K562 (cell line): Measurements from ENCODE around the gene NRXN3. TPM values are rescaled to one million over a fixed set of nuclear protein-coding genes. Genes with fewer than 3 reads are reported as not detected.

Experiments
- AFF4 ChIP-seq: sonication (generic); formaldehyde crosslinking; IDR thresholded peaks from 2 replicates; pipeline ENCODE4 v1.8.0; 2023; ENCODE audit warnings: mild to moderate bottlenecking, missing genetic modification reagents
- CBX5 ChIP-seq: IDR thresholded peaks from 2 replicates; pipeline ENCODE4 v1.6.1; 2014; ENCODE audit warnings: low read depth, borderline replicate concordance
- FOXP4 ChIP-seq: sonication (generic); formaldehyde crosslinking; IDR thresholded peaks from 2 replicates; pipeline ENCODE4 v1.8.0; 2022; ENCODE audit warnings: mild to moderate bottlenecking, missing genetic modification reagents, borderline replicate concordance
- HMG20B ChIP-seq: fragments of 250-450 bp; sonication (Bioruptor Pico); IDR thresholded peaks from 2 replicates; pipeline ENCODE4 v1.5.0; 2021; ENCODE audit warnings: mild to moderate bottlenecking
- REST ChIP-seq, 2 experiments: fragments of 450-650 bp; formaldehyde crosslinking in 1 of 2; IDR thresholded peaks; 2 replicates each; pipeline versions ENCODE4 v1.4.0 to v1.6.1; 2014 to 2020; ENCODE audit warnings: mild to moderate bottlenecking in 2 of 2, borderline replicate concordance in 1 of 2, low read depth in 1 of 2
- RFX7 ChIP-seq: fragments of 250-450 bp; sonication (Bioruptor Pico); IDR thresholded peaks from 2 replicates; pipeline ENCODE4 v1.5.1; 2021; ENCODE audit warnings: mild to moderate bottlenecking
- SLC30A9 ChIP-seq: fragments of 250-450 bp; sonication (Bioruptor Pico); IDR thresholded peaks from 2 replicates; pipeline ENCODE4 v1.8.0; 2022; ENCODE audit warnings: mild to moderate bottlenecking, moderate library complexity
- polyA plus RNA-seq, 8 experiments: library from polyadenylated mRNA; depleted of rRNA in 4 of 8; stranded (reverse) in 5 of 8; unstranded in 3 of 8; fragments of >200 nt; fragmentation: Nextera tagmentation in 2 of 8; fragmentation: Illumina TruSeq in 1 of 8; extraction: Ambion mirVana in 2 of 8; extraction: Trizol in 1 of 8; gene quantifications; 2 replicates each; pipeline versions ENCODE4 v1.2.1 to v1.2.3, GENCODE V29; 2011 to 2014; ENCODE audit warnings: inconsistent platforms in 1 of 8, missing spikeins in 1 of 8
- total RNA-seq, 7 experiments: library from RNA; depleted of rRNA in 6 of 7; stranded (reverse); fragments of >200 nt in 6 of 7; fragmentation: Illumina TruSeq in 2 of 7; extraction: Trizol in 2 of 7; gene quantifications; 2 replicates each; pipeline versions ENCODE4 v1.2.1 to v1.2.3, GENCODE V29; 2011 to 2021; ENCODE audit warnings: low replicate concordance in 1 of 7

NRXN3 gene
- total and polyA plus RNA-seq, 9 of the 15 experiments (the other 6 are each of a cell fraction or from before 2014, with no cell fraction given), result 0.09 TPM; not detected in 8

GRCh38 chr14:78184157-78184556 is 14.0 kb downstream of the NRXN3 start (continued):
- TF ChIP-seq AFF4 (CRISPR knock-in tag), result no peak
- TF ChIP-seq CBX5, result no peak
- TF ChIP-seq FOXP4 (CRISPR knock-in tag), result no peak
- TF ChIP-seq RFX7 (CRISPR knock-in tag), result no peak
- no peak for TF ChIP-seq SLC30A9 (CRISPR knock-in tag)
- no peak for TF ChIP-seq REST (IDR thresholded peaks at IDR 0.05; ENCODE audit: borderline replicate concordance)
- TF ChIP-seq REST (CRISPR knock-in tag; IDR thresholded peaks at IDR 0.05; ENCODE audit: low read depth), result no peak
- no peak for TF ChIP-seq HMG20B
- TF ChIP-seq, all 486 proteins: peak for 0
